DMS53 treated with DMSO at 0.1 percent for 48 hours (cell line): Measurements from ENCODE around the gene CASP10.

Source experiments
- DNase-seq: peaks from one replicate; lab custom pipeline; 2025; ENCODE audit not compliant: unreplicated experiment; lab: John Stamatoyannopoulos, UW

Gene CASP10

GRCh38 chr2:201257381-201257955, 74.5 kb downstream of the CASP10 start:
- DNase-seq = peak; percentile 68

GRCh38 chr2:201257956-201258665, 75.2 kb downstream of the CASP10 start:
- DNase-seq = peak; percentile 80

GRCh38 chr2:201258666-201259615, 76.0 kb downstream of the CASP10 start:
- DNase-seq = no peak

GRCh38 chr2:201260302-201260800, 77.4 kb downstream of the CASP10 start, which contains the start of gene CASP8:
Gene CASP8, plus strand, starts transcription at chr2:201260536. Its CDS starts 5,951 bp downstream, at chr2:201266487.
- DNase-seq = no peak

- no peak for DNase-seq
Measured at GRCh38 chr2:201261471-201261870, 78.5 kb downstream of the CASP10 start.

GRCh38 chr2:201261906-201262305, 79.0 kb downstream of the CASP10 start:
- DNase-seq = no peak

- no peak for DNase-seq
Measured at GRCh38 chr2:201262718-201263117, 79.8 kb downstream of the CASP10 start.

- DNase-seq = no peak
Measured at GRCh38 chr2:201263779-201264178, 80.8 kb downstream of the CASP10 start.

GRCh38 chr2:201264472-201265173, 81.7 kb downstream of the CASP10 start:
- no peak for DNase-seq

- no peak for DNase-seq
Measured at GRCh38 chr2:201266629-201267028, 83.7 kb downstream of the CASP10 start.

- no peak for DNase-seq
Measured at GRCh38 chr2:201267278-201268030, 84.5 kb downstream of the CASP10 start.

GRCh38 chr2:201269764-201270163, 86.8 kb downstream of the CASP10 start:
- peak; percentile 76 for DNase-seq

- DNase-seq = no peak
Measured at GRCh38 chr2:201270293-201271001, 87.5 kb downstream of the CASP10 start.

- DNase-seq = no peak
Measured at GRCh38 chr2:201271917-201272316, 89.0 kb downstream of the CASP10 start.

GRCh38 chr2:201273330-201273983, 90.5 kb downstream of the CASP10 start:
- DNase-seq = no peak

- DNase-seq = no peak
Measured at GRCh38 chr2:201275069-201275468, 92.1 kb downstream of the CASP10 start.

- no peak for DNase-seq
Measured at GRCh38 chr2:201275990-201276389, 93.0 kb downstream of the CASP10 start.

GRCh38 chr2:201276511-201276910, 93.6 kb downstream of the CASP10 start:
- no peak for DNase-seq
